HK-2 (cell line): ENCODE results near the gene RAP1B.
A peak's percentile ranks its signal among the peaks of the same experiment; 100 is the strongest.
"Not testable (repeated sequence)": the region's sequence is repeated elsewhere in the genome, so short reads cannot be mapped to it uniquely, and the experiment has no call there.

Experiments used
- DNase-seq: peaks from one replicate; pipeline ENCODE4 v3.0.0-alpha.2; 2018; ENCODE audit not compliant: unreplicated experiment

RAP1B gene

DNA sequence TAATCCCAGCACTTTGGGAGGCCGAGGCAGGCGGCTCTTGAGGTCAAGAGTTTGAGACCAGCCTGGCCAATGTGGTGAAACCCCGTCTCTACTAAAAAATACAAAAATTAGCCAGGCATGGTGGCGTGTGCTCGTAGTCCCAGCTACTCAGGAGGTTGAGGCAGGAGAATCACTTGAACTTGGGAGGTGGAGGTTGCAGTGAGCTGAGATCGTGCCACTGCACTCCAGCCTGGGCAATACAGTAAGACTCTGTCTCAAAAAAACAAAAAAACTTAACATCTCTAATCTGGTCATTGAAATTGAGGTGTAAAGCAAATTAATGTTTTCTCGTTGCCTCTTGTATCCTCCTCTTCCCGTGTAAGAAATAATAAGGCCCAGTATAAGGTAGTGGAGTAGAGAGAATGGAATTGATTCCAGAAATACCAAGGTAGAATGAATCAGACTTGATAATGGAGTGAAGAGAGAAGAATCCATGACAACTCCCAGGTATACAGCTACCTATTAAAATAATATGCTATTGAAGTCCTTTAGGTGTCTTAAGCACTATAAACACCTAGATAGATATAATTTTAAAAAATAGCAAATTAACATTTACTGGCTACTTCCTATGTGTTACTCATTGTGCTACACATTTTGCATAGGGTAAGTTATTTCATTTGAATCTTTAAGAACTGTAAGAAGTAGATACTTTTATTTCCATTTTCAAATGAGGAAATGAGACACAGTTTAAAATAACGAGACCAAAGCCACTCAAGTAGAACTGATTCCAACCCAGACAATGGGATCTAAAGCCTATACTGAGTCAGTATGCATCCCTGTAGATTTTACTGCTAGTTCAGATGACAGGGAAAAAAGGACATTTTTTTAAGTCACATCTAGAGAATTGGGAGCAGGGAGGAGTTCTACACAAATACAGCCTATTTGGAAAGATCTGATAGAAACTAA is 23.2 kb downstream of the RAP1B start:
- no peak for DNase-seq

DNA sequence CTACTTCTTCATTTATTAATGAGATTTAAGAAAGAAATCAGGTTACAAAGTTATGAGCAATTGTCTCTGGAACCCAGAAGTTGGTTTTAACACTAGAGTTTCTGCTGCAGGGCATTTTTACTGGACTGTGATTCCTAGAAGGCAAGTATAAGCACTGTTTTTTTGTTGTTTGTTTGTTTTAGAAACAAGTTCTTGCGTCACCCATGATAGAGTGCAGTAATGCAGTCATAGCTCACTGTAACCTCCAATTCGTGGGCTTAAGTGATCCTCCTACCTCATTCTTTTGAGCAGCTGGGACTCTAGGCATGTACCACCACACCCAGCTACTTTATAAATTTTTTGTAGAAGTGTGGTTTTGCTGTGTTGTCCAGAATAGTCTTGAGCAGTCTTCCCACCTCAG is 25.6 kb downstream of the RAP1B start:
- DNase-seq, result no peak

DNA sequence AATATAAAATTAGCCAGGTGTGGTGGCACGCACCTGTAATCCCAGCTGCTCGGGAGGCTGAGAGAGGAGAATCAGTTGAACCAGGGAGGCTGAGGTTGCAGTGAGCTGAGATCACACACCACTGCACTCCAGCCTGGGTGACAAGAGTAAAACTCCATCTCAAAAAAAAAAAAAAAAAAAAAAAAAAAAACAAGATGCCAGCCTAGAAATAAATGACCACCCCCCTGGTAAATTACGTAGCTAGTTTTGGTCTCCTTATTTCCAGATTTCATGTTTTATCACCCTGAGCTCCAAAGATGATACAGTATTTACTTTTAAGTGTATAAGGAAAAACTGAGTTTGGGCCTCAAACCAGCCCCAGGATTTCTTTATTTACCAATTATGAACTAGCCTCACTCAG is 26.7 kb downstream of the RAP1B start:
- DNase-seq, result not testable (repeated sequence)

DNA sequence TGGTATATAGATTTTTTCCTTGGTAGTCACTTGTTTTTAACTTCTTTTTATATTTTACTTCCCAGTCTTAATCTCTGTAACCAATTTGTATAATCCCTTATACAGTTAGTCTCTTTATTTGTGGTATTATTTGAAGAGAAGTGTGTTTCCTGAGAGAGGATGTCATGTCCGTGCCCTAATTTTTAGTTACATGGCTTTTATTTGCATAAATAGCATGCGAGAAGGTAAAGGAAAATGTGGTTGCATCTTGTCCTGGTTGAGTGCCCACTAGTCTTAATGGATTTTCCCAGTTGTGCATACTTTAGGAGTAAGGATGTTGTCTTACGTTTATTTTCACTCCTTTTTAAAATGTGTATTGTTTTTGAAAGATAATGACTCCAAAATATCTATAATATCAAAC is 27.5 kb downstream of the RAP1B start:
- DNase-seq, result no peak

DNA sequence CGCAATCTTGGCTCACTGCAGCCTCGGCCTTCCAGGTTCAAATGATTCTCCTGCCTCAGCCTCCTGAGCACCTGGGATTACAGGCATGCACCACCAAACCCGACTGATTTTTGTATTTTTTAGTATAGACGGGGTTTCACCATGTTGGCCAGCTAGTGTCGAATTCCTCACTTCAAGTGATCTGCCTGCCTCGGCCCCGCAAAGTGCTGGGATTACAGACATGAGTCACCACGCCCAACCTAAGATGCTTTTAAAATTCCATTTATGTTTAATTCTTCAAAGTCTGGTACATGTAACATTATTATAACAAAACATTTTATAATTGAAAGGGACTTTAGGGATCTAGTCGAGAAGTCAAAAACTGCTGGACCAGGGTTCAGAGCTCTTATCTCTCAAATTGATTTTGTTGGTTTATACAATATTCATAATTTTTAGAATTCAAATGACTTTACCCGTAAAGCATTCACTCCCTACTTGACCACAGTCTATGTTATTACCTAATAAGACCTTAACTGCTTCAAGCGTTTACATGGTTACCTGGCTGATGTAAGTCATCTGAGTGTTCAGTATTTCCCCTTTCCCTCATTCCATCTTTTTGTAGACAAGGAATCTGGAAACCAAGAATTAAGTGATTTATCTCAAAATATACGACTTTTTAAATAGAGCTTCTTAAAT is 28.2 kb downstream of the RAP1B start:
- DNase-seq, result no peak

DNA sequence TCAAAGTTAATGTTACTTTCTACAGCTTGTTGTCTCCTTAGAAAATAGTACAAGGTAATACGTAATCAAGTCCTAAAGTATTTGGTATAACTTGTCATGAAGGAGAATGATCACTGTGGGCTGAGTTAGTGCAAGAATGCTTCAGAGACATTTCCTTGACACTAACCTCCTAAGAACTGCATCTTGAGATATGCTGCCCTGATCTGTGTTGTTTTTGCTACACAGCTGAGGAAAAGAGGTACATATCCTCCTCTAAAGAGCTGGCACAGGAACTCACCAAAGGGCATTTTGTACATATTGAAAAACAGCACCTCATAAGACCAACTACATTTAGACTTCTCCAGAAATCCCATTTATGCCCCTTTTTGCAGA is 28.7 kb downstream of the RAP1B start:
- no peak for DNase-seq

DNA sequence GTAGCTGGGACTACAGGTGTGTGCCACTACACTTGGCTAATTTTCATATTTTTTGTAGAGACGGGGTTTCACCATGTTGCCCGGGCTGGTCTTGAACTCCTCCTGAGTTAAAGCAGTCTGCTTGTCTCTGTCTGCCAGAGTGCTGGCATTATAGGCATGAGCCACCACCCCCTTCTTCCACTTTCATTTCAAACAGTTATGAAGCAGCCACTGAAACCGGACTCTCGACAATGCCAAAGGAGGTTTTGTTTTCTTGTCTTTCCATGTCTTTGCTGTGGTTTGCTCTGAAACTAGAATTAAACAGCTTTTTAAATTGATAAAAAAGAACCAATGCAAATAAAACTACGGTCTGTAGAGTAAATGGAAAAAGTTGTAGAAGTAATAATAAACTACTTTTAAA is 30.4 kb downstream of the RAP1B start:
- no peak for DNase-seq

DNA sequence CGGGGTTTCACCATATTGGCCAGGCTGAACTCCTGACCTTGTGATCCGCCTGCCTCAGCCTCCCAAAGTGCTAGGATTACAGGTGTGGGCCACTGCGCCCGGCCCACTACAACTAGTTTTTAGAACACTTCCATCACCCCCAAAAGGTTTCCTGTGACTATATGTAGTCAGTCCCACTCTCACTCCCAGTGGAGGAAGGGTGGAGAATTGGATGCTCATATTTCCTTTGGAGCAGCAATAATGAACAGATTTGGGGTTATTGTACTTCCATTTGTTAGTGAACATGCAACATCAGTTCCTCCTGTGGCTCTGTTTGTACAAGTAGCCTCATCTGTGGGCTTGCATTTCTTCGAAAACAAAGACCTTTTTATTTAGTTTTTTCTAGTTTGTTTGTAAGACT is 35.8 kb downstream of the RAP1B start:
- DNase-seq, result no peak

DNA sequence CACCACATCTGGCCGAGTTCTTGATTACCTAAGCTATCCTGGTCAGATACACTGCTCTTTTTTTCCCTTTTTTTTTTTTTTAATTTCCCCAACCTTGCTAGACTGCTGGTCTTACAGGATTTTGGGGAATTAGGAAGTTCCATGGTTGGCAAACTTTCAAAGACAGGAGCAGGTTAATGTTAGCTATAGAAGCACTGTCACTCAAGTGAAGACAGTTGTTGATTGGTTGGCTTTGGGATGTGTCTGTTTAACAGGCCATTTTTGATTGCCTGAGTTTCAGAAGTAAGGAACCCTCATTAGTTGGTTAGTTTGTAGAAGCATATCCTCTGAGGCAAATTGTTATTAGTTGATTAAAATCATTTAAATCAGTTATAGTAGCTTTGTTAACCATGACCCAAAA is 36.8 kb downstream of the RAP1B start:
- DNase-seq, result no peak

DNA sequence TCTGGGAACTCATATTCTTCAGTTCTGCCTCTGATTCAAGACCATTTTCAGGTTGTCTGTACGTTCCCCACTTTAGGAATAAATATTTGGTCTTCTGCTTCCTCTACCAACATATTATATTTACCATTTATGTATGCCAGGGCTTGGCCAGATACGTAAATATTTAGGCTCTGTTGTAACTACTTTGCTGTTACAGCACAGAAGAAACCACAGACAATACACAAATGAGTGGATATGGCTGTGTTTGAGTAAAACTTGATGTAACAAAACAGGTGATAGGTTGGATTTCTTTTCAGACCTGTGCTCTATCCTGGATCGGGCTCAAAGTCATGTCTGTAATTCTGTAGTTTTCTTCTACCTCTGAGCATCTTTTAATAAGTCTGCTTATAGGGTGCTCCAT is 37.5 kb downstream of the RAP1B start:
- no peak for DNase-seq

DNA sequence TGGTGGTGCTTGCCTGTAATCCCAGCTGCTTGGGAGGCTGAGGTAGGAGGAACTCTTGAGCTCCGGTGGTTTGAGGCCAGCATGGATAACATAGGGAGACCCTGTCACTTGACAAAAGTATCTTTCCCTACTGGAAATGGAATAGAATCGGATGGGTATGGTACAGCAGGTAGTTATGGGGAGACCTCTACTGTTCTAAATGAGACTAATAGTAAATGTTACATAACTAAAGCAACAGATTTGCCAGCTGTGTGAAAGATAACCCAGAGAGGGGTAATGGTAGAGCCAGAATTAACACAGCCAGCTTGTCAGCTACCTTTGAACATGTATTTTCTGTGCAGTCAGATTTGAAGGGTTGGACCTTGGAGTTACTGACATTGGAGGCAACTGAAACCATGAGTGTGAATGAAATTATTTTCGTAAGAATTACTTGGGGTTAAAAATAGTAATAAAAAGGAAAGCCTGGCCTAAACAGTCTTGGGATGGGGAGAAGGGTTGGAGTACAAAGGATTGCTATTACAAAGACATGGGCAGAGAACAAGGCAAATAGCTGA is 54.4 kb downstream of the RAP1B start:
- no peak for DNase-seq

DNA sequence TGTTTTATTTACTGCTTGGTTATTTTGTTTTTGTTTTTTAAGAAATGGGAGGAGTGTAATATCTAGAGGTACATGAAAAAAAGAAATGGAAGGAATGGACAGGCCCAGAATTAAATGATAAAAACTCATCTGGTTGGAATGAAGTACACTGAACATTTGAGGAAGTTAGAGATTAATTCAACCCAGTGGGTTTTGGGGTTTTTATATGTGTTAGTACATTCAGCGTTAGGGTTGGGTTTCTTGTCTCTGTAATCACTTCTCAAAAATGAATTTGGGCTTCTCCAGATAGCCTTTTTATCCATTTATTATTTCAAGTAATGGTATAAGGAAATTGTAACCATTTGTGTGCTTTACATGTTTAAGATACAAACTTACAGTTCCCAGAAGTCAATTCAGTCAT is 56.6 kb downstream of the RAP1B start:
- DNase-seq, result no peak

DNA sequence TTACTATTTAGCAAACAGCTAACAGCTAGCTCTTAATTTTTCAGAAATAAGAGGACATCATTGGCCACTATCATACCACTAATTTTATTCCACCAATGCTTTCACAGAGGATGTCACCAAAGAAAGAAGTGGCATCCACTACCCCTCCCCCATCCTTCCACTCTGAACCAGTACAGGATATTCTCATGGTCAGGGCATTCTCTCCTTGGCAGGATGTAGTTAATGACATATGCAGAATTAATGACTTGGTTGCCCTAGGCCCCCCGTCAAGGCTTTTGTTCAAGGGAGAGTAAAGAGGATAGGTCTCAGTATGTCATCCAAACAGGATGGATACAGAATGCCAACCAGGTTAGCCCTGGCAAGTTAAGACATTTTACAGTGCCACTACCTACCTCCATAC is 57.2 kb downstream of the RAP1B start:
- no peak for DNase-seq

DNA sequence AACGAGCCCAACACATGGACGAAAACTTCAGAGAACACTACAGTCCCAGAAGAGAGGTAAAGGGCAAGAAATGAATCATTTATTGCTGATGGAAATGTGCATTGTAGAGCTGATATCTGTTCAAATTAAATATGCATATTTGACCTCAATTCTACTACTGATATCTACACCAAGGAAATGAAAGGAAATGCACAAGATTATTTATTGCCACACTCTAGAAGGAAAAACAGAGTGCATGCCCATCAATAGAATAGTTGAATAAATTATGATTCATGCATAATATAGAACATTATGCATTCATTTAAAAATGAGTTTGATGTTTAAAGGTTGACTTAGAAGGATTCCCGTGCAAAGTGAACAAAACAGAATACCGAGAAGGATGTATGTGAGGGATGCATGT is 60.5 kb downstream of the RAP1B start:
- no peak for DNase-seq

DNA sequence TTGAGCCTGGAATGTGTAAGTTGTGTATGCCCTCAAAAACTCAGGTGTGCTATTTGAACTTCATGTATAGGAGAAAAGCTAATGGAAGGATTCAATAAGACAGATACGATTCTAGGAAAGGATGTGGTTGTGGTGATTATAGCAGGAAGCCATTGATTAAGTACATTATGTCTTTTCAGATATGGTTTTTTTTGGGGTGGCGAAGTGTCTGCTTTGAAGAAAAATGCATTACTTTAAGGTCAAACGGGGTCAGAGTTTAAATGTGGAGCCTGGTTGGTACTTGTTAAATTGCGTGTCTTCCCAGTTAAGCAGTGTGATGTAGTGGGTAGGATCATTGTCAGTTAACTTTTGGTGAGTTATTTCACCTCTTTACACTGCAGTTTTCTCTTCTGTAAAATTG is 63.1 kb downstream of the RAP1B start:
- no peak for DNase-seq

DNA sequence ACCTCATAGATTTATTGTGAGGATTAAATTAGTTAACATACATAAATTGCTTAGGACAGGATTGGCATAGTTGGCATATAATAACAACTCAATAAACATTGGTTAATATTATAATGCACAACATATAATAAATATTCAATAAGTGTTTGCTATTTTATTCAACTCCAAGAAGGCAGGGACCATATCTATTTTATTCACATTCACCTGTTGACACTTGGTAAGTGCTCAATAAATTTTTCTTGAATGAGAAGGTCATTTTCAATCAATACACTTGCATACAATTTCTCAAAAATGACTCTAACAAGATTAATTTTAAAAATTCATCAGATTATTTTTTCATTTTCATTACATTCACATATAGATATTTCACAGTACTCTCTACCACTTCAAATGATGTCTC is 63.7 kb downstream of the RAP1B start:
- DNase-seq, result no peak

DNA sequence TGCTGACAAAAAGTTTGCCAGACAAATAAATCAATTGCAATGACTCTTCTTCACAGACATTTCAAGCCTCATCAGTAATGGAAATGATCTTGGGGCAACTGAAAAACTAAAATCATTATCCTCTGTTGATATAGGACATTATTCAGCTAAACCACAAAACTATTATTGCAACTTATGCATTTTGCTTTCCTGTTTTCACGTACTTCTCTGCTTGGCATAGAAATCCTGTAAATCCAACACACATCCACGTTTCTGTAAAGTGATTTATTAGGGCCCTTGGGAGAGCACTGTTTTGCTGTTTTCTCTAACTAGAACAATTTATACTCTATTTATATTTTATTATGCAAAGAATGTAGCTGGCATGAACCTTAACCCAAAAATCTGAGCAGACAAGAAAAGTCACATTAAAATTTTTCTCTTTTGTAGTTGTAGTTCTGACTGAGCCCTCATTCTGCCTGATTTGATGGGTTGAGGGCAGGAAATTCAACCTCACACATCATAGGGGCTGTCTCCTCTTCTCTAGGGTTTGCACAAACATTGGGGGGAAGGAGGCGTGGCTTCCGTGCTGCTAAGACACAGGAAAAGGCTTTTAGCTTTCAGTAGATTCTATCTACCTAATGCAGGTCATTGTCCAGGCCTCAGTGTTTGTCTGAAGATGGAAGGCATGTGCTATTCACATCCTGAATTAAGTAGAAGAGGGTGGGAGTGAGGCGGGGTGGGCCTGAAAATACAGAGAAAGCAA is 64.6 kb downstream of the RAP1B start:
- DNase-seq, result no peak

DNA sequence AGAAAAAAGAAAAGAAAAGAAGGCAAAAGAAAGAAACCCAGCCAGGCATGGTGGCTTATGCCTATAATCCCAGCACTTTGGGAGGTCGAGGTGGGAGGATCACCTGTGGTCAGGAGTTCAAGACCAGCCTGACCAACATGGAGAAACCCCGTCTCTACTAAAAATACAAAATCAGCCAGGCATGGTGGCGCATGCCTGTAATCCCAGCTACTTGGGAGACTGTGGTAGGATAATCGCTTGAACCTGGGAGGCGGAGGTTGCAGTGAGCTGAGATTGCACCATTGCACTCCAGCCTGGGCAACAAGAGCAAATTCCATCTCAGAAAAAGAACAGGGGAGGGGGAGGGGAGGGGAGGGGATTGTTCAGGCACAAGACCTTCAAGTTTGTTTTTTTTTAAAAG is 66.2 kb downstream of the RAP1B start:
- not testable (repeated sequence) for DNase-seq

DNA sequence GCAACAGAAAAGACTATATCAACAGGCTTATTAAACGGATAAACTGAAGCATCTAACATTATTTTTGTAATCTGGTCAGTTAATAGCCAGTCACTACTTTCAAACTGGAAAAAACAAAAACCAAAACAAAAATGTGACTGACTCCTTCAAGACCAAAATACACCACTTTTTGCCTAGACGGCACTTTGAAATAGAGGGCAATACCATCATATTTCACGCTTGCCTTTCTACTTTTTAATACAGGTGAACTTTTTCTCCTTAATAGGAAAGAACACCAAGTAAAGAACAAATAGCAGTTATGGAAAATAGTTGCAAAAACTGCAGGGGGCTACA is 75.5 kb downstream of the RAP1B start:
- DNase-seq, result no peak

DNA sequence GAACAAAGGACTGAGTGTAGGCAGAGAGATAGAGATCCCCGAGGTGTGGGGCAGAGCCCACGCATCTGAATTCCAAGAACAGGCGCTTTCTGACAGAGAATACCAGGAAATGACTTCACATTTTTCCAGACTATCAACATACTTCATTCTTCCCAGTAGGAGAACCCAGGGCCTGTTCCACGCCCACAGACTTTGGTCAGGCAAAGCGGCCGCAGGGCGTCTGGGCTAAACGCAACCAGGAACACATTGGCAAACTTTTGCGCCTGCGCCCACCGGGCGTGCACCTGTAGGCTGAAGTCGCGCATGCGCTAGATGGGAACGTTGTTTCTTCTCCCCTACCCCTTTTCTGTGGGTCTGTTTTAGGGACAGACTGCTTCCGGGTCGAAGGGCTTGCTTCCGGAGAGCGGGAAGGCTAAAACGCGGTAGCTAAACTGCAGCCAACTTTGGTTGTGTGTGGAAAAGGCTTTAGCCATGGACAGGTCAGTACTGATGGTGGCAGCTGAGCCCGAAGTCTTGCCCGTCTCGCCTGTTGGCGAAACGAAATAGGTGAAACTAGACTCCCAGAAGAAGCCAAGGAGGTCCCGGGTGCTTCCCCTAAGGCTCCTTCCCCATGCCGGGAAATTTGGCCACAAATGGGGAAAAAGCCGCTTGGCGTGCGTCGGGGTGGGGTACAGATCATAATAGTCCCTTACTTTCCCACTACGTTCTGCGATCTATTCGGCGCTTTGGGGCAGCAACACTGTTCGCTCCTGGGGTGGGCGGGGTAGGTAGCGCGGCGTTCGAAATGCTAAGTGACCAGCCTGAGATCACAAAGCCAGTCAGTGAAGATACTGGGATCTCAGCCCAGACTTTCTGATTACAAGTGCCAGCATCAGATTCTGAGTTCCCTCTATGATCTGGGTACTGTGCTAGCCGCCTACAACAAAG is 76.2 kb downstream of the RAP1B start, which contains the start of gene NUP107:
TSS of gene NUP107 (plus strand) at position 384 of the 927 bp plus-strand sequence. CDS start at position 472, 88 bp downstream.
- DNase-seq, result peak; percentile 99

DNA sequence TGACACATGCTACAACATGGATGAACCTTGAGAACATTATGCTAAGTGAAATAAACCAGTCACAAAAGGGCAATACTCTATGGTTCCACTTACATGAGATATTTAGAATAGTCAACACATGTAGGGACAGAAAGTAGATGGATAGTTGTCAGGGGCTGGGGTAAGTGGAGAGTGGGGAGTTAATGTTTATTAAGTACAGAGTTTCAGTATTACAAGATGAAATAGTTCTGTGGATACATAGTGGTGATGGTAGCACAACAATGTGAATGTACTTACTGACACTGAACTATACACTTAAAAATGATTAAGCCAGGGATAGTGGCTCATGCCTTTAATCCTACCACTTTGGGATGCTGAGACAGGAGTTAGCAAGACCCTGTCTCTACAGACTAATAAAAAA is 84.8 kb downstream of the RAP1B start:
- DNase-seq, result no peak
